HFF-Myc (cell line): Measurements from ENCODE around the gene CHD9.

ENCODE experiments used
- DNase-seq: peaks from one replicate; pipeline ENCODE4 v3.0.0-alpha.2; 2011; ENCODE audit warnings: low read depth; ENCODE audit errors: extremely low read depth
- H3K4me3 ChIP-seq: replicated peaks from 2 replicates; pipeline ENCODE4 v1.5.1; 2011; ENCODE audit warnings: low read depth, mild to moderate bottlenecking, control low read depth, low read length
- CTCF ChIP-seq: IDR thresholded peaks from 2 replicates; pipeline ENCODE4 v1.5.1; 2012; ENCODE audit warnings: mild to moderate bottlenecking, low read depth, low read length, control low read depth; ENCODE audit errors: missing control alignments

CHD9 gene

GRCh38 chr16:53370827-53371226 lies 316.0 kb downstream of the CHD9 start:
- no peak for DNase-seq

GRCh38 chr16:53372992-53373871 lies 318.4 kb downstream of the CHD9 start:
- no peak for DNase-seq
- no peak overlapping the region for H3K4me3 ChIP-seq
- no peak for TF ChIP-seq CTCF

More at GRCh38 chr16:53370827-53371226, 316.0 kb downstream of the CHD9 start:
- no peak overlapping the region for H3K4me3 ChIP-seq
- no peak for TF ChIP-seq CTCF

- H3K4me3 ChIP-seq = no peak overlapping the region
- no peak for DNase-seq
- TF ChIP-seq CTCF = no peak
These were observed 320.0 kb downstream of the CHD9 start for GRCh38 chr16:53374800-53375199.

GRCh38 chr16:53378138-53378537 lies 323.3 kb downstream of the CHD9 start:
- H3K4me3 ChIP-seq = no peak overlapping the region
- TF ChIP-seq CTCF = no peak
- DNase-seq = no peak
